CD4-positive, alpha-beta T cell treated with Interleukin-1 beta for 1 hour (primary cell): ENCODE data around the gene ATAD3A.
A peak's percentile ranks its signal among the peaks of the same experiment; 100 is the strongest.
"Not testable (repeated sequence)": the region's sequence is repeated elsewhere in the genome, so short reads cannot be mapped to it uniquely, and the experiment has no call there.

Source experiments
- DNase-seq, 2 donors: peaks; one replicate each; pipeline ENCODE4 v3.0.0-alpha.2; 2020 to 2022

The ATAD3A gene

DNA sequence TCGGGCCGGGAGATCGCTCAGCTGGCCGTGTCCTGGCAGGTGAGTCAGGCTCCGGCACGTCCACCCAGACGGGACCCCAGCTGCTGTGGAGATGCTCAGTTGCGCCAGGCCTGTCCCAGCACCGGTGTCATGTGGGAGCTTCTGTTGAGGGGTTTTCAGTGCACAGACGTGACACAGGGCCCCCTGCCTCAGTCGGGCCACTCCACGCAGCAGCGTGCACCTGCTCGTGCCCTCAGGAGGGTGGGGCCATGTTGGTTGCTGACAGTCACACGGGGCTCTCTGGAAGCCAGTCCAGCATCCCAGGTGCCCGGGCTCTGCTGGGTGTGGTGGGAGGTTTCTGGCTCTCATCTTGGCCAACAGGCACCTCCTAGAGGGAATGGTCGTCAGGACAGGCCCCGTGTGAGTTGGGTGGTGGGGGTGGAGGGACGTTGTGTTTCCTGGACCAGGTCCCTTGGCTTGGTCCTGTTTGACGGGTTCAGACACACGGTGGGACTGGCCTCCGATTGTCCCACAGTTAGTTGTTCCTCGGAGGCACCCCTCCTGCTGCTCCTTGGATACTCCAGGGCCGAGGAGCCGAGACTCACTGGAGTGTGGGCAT, 21.2 kb upstream of the ATAD3A start:
- no peak for DNase-seq

DNA sequence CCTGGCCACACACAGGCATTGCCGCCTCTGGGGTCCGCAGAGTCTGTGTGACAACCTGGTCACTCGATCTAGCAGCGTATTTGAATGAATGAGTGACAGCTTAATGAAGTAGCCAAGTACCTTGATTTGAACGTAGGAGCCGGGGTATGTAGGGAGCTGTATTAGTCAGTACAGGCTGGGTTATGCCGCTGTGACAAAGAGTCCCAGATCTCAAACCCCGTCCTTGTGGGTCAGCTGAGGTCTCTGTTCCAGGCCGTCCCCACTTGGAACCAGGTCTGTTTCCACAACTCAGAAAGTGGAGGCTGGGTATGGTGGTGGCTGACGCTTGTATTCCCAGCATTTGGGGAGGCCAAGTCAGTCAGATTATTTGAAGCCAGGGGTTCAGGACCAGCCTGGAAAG, 20.4 kb upstream of the ATAD3A start:
- DNase-seq: no peak

DNA sequence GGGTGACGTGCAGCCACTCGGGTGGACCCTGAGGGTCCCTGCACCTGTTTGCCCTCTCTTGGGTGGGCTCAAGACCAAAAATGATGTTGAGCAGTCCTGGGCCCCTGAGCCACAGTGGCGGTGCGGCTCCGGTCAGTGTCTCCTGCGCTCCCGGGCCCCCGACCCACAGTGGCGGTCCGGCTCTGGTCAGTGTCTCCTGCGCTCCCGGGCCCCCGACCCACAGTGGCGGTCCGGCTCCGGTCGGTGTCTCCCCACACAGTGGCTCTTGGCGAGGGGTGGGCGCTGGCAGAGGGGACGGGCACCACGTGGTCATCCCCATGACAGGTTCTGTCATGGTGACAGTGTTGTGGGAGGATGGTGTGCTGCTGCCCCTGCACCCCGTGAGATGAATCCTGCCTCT, 17.7 kb upstream of the ATAD3A start:
- DNase-seq: not testable (repeated sequence)

DNA sequence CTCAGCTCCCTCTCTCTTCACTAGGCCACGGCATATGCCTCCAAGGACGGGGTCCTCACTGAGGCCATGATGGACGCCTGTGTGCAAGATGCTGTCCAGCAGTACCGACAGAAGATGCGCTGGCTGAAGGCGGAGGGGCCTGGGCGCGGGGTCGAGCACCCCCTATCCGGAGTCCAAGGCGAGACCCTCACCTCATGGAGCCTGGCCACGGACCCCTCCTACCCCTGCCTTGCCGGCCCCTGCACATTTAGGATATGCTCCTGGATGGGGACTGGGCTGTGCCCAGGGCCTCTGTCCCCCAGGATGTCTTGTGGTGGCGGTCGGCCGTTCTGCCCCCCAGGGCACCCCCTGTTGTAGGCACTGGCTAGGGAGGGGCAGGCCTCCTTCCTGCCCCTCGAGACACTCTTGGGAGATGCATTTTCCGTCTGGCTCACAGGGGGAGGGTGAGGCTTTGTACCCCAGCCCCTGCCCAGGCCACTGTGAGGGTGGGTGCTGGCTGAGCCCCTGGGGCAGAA, 16.4 kb upstream of the ATAD3A start:
- not testable (repeated sequence) for DNase-seq

DNA sequence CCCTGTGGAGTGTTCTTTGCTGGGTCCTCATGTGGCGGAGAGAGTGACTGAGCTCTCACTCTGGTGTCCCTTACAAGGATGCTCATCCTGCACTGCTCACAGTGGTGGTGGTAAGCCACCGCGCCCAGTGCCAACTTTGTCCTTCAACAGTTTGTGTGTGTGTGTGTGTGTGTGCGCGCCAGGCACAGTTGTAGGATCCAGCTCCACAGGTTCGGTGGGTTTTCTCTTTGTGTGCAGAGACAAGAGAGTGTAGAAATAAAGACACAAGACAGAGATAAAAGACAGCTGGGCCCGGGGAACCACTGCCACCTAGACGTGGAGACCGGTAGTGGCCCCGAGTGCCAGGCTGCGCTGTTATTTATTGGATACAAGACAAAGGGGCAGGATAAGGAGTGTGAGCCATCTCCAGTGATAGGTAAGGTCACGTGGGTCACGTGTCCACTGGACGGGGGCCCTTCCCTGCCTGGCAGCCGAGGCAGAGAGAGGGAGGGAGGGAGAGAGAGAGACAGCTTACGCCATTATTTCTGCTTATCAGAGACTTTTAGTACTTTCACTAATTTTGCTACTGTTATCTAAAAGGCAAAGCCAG, 7.1 kb upstream of the ATAD3A start:
- DNase-seq: peak; percentile 80 to 84

DNA sequence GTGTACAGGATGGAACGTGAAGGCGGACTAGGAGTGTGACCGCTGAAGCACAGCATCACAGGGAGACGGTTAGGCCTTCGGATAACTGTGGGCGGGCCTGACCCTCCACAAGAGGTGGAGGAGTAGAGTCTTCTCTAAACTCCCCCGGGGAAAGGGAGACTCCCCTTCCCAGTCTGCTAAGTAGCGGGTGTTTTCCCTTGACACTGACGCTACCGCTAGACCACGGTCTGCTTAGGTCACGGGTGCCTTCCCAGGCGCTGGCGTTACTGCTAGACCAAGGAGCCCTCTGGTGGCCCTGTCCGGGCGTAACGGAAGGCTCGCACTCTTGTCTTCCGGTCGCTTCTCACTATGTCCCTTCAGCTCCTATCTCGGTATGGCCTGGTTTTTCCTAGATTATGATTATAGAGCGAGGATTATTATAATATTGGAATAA, 6.6 kb upstream of the ATAD3A start:
- DNase-seq: peak; percentile 42 to 66

DNA sequence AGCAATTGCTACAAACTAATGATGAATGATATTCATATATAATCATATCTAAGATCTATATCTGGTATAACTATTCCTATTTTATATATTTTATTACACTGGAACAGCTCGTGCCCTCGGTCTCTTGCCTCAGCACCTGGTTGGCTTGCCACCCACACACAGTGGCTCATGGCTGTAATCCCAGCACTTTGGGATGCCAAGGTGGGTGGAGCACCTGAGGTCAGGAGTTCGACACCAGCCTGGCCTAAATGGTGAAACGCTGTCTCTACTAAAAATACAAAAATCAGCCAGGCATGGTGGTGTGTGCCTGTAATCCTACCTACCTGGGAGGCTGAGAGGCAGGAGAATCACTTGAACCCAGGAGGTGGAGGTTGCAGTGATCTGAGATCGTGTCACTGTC, 6.2 kb upstream of the ATAD3A start:
- not testable (repeated sequence) for DNase-seq

DNA sequence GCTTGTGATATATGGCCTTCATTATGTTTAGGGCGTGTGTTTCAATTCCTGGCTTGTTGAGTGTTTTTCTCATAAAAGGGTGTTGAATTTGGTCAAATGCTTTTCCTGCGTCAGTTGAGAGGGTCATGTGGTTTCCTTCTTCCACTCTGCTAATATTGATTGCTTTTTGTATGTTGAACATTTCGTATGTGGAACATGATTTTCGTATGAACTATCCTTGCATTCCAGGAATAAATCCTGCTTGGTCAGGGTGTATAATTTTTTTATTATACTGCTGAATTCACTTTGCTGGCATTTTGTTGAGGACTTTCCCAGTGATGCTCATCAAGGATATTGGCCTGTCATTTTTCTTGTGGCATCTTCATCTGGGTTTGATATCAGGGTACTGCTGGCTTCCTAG, 4.7 kb upstream of the ATAD3A start:
- DNase-seq: no peak

DNA sequence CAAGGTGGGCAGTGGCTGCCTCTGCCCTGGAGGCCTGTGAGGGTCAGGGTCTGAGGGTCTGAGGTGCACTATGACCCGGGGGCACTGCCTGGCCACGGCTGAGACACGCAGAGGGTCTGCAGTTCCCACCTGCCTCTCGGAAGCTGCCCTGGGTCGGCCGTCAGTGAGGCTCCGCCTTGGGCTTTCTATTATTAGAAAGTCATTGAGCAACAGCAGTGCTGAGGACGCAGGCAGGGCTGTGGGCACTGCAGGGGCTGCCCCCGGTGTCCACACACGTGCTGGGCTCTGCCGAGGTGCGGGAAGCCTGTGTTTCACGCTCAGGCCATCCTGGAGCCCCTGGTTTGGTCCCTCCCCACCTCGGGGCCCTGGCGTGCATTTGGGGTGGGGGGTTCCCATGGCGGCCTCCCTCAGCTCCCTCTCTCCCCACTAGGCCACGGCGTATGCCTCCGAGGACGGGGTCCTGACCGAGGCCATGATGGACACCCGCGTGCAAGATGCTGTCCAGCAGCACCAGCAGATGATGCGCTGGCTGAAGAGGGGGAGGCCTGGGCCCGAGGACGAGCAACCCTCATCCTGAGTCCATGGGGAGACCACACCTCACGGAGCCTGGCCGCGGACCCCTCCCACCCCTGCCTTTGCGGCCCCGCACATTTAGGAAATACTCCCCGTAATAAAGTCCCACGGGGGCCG, 3.0 kb upstream of the ATAD3A start:
- DNase-seq: not testable (repeated sequence)

DNA sequence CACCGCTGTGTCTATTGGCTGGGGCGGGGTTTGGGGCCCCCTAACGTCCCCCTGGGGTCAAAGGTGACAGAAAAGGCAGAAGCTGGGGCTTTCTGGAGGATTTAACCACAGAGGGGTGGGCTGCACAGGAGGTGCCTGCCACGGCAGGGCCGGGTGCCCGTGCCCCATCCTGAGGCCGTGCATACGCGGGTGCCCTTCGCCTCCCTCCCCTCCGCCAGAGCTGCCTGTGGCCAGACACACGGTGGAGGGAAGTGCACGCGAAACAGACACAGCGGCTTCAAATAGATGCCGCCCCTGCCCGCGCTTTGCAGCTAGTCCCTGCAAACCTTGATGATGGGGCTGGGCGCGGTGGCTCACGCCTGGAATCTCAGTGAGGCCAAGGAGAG, 2.5 kb upstream of the ATAD3A start:
- not testable (repeated sequence) for DNase-seq

DNA sequence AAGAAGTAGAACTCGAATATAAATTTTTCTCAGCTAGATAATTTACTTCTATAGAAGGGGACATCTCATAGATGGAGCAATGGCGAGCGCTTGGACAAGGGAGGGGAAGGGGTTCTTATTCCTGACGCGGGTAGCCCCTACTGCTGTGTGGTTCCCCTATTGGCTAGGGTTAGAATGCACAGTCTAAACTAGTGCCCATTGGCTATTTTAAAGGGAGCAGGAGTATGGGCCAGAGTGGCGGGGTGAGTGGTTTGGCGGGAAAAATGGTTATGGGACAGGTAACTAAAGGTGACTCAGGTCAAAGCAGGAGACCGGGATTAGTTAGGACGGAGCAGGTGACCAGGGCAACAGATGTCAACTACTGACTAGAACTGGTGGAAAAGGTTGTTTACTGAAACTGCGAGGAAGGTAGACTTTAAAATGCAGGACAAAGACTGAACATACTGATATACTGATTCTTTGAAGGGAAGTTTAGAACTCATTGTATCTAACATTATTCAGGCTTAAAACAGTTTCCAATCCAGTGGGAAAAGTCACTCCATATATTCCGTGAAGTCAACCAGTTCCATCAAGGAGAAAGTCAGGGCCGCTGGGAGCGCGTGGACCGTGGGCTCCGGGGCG, 940 bp upstream of the ATAD3A start:
- DNase-seq: no peak

DNA sequence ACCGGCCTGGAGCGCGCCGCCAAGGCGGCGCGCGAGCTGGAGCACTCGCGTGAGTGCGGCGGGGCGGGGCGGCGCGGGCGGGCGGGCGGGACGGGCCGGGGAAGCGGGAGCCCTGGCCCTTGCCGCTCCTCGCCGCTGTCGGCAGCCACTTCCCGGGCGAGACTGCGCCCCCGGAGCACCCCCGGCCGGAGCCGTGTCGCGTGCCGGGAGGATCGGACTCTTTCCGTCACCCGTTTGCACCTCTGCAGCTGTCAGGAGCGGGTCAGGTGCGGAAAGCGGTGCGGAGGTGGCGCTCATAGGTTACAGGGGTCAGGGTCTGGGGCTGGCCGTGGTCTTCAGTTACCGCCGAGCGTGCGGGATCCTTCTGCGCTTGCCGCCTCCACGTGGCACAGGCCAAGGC, 463 bp downstream of the ATAD3A start:
- DNase-seq: peak in 1 of 2 donors; percentile 18

DNA sequence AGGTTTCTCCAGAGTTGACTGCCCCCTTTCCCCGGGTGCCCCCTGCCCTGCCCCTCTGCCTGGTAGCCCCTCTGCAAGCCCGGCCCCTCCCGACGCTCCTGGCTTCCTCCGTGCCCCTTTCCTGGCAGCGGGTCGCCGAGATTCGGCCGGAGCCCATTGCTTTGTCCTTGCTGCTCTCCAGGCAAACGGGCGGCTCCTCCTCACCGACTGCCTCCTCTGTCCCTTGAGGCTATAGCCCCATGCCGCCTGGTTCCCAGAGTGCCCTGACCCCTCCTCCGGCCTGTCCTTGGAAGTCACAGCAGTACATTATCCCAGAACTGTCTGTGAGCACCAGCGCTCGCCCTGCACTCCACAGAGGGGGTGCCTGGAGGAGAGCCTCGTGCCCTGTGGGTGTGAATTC, 1.7 kb downstream of the ATAD3A start:
- not testable (repeated sequence) for DNase-seq

DNA sequence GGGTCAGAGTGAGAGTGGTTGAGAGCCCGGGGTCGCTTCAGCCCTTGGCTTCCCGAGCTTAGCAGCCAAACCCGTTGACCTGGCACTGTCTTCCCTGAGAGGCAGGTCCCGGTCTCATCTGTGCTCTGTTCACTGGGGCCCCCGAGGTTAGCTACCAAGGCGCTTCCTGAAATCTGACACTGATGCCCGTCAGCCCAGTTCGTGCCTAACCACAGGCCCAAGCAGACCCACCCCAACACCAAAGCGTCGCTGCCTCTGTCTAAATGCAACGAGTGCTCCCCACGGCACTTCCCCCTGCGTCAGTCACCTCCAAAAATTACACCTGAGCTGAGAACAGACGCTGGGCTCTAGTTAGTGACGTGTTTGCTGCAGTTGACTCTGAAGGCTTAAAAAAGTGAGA, 2.4 kb downstream of the ATAD3A start:
- peak in 1 of 2 donors; percentile 56 for DNase-seq

DNA sequence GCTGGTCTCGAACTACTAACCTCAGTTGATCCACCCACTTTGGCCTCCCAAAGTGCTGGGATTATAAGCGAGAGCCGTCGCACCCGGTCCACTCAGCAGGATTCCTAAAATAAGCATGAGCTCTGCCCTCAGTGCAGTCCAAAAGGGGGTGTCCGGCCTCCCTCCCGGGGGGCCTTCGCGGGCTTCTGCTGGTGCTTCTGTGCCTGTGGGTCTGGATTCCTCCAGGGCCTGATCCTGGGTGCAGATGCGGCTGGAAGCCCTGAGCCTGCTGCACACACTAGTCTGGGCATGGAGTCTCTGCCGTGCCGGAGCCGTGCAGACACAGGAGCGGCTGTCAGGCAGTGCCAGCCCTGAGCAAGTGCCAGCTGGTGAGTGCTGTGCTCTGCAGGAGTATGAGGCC, 5.0 kb downstream of the ATAD3A start:
- not testable (repeated sequence) for DNase-seq

DNA sequence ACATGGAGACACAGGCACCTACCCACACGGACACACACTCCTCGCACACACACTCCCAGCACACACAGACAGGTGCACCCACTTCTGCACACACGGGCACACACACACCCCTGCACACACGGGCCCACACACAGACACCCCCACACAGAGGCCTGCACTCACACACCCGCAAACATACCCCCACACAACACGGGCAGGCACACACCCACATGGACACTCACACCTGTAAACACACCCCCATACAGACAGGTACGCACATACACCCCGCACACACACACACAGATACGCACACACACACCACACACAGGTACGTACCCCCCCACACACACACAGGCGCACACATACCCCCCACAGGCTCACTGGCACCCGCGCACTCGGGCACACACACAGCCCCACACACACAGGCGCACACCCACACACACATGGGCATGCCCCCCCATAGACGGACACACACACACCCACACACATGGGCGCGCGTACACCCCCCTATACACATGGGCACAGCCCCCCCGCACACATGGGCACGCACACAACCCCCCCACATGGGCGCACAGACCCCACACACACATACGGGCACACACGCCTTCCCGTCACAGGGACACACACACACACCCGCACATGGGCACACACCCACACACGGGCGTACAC, 6.1 kb downstream of the ATAD3A start:
- DNase-seq: no peak

DNA sequence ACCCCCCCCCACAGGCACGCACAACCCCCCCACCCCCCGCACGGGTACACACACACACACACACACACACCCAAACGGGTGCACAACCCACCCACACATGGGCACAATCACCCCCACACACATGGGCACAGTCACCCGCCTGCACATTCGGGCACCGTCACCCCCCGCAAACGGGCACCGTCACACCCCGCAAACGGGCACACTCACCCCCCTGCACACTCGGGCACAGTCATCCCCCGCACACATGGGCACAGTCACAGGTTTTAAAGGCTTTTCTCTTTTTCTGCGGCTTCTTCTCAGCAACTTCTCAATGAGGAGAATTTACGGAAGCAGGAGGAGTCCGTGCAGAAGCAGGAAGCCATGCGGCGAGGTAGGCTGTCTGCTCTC, 6.7 kb downstream of the ATAD3A start:
- DNase-seq: not testable (repeated sequence)

DNA sequence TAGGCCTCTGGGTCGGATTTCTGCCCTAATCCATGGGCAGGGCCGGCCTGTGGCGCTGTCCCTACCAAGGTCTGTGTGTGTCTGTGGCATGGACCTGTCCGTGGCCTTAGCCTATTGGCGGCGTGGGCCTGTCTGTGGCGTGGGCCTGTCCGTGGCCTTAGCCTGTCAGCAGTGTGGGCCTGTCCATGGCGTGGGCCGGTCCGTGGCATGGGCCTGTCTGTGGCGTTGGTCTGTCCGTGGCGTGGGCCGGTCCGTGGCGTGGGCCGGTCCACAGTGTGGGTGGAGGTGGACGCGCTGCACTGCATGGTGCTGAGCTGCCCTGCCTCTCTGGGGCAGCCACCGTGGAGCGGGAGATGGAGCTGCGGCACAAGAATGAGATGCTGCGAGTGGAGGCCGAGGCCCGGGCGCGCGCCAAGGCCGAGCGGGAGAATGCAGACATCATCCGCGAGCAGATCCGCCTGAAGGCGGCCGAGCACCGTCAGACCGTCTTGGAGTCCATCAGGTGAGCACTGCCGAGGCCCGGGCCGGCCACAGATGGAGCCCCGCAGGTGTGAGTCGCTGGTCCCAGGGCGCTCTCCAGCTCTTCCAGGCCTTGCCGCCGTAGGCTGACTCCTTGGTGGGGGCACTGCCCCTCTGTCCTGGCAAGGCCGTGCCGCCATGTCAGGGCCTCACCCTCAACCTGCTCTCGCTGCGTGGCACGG, 8.0 kb downstream of the ATAD3A start:
- DNase-seq: not testable (repeated sequence)

DNA sequence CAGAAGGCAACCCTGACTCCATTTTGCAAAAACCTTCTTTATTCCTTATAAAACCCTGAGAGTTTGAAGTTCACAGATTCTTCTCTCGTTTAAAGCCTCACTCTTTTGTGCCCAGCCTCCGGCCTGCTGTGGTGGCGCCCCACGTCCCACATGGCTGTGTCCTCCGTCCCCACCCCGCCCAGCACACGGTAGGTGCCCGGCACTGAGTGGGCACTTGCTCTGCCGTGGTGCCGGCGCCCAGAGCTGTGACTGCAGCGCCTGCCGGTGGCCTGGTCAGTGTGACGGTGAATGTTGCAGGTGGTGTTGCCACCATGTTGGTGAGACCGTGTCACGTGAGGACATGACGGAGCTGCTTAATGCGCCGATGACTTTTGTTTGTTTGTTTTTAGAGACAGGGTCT, 9.4 kb downstream of the ATAD3A start:
- DNase-seq: no peak

DNA sequence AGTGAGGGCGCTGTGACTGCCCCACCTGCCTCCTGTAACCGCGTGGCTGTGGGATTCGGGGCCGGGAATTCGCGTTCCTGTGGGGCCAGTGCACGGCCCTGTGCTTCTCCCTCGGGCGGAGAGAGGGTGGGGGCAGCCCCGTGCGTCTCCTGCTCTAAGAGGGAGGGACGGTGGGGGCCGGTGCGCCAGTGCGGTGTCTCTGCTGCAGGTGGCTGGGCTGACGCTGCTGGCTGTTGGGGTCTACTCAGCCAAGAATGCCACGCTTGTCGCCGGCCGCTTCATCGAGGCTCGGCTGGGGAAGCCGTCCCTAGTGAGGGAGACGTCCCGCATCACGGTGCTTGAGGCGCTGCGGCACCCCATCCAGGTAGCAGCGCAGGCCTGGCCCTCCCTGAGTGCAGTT, 10.6 kb downstream of the ATAD3A start:
- DNase-seq: not testable (repeated sequence)

DNA sequence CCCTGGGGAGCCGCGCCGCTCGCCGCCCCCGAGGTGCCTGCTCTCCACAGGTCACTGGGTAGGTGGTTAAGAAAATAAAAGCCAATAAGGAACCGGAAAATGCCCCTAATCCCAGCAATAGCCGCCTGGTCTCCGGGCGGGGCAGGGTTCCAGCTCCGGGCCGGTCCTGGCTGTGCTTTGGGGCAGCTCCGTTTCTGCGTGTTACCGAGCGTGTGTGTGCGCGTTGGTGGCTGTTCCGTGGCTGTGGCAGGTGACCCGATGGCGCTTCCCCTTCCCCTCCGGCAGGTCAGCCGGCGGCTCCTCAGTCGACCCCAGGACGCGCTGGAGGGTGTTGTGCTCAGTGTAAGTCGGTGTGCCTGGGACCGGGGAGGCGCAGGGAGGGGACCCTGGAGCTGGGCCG, 11.3 kb downstream of the ATAD3A start:
- DNase-seq: not testable (repeated sequence)

DNA sequence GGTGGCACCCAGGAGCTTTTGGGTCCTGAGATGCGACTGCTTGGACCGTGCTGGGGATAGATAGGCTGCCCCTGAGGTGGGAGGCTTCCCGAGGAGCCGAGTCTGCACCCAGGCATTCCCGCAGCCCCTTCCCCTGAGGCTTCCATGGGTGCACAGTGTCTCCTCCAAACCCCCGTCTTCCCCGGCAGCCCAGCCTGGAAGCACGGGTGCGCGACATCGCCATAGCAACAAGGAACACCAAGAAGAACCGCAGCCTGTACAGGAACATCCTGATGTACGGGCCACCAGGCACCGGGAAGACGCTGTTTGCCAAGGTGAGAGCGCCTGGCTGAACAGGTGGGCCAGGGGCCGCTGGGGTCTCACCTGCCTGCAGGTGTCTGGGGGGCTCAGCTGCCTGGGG, 11.7 kb downstream of the ATAD3A start:
- DNase-seq: not testable (repeated sequence)
